Lower lobe of right lung (tissue), 2 donors: Measurements from ENCODE around the gene USP53. TPM values are rescaled to one million over a fixed set of nuclear protein-coding genes. Genes with fewer than 3 reads are reported as not detected.
"Not testable (repeated sequence)": the region's sequence is repeated elsewhere in the genome, so short reads cannot be mapped to it uniquely, and the experiment has no call there.

Experiments
- ATAC-seq, 2 donors: fragments of 200-7000 bp; cut with Tn5 transposase; one replicate each; pipeline ENCODE4 v1.9.1; 2020 to 2022; ENCODE audit warnings: mild to moderate bottlenecking in 2 of 2, moderate library complexity in 2 of 2
- DNase-seq: peaks from one replicate; pipeline ENCODE4 v3.0.0-alpha.2; 2020
- H3K27ac ChIP-seq: fragments of 200-600 bp; one replicate; pipeline ENCODE4 v1.8.0; 2022
- H3K27me3 ChIP-seq: fragments of 200-600 bp; one replicate; pipeline ENCODE4 v1.8.0; 2022; ENCODE audit warnings: low read depth
- H3K36me3 ChIP-seq: fragments of 200-600 bp; one replicate; pipeline ENCODE4 v1.8.0; 2022; ENCODE audit warnings: mild to moderate bottlenecking
- H3K4me1 ChIP-seq: fragments of 200-600 bp; one replicate; pipeline ENCODE4 v1.8.0; 2022
- H3K4me3 ChIP-seq: fragments of 200-600 bp; one replicate; pipeline ENCODE4 v1.8.0; 2022; ENCODE audit warnings: mild to moderate bottlenecking
- H3K9me3 ChIP-seq: fragments of 200-600 bp; one replicate; pipeline ENCODE4 v1.8.0; 2022
- intact Hi-C: fragments of 100-400 bp; cut with DNase I; formaldehyde crosslinking; loops from one replicate; pipeline ENCODE4 v1.11.0; 2022
- total RNA-seq: library from RNA; stranded (reverse); fragmentation: NEBNext Ultra II Directional; extraction: Animal tissue kit (Norgen Biotek cat#: 25700); gene quantifications from one replicate; pipeline ENCODE4 v1.2.1, GENCODE V29; 2021
- TF ChIP-seq, protein P1 (sequence below): fragments of 200-600 bp; IDR thresholded peaks from one replicate; pipeline ENCODE4 v1.8.0; 2022; ENCODE audit warnings: antibody characterized with exemption, mild to moderate bottlenecking
- donor health status: DM: no; HTN: yes; CAD: no; lungs with severe emphysema.

Gene USP53
- total RNA-seq, 1 donor from 2014 or later: 45.8 TPM

- no peak overlapping the region for H3K4me3 ChIP-seq
- no peak overlapping the region for H3K27ac ChIP-seq
- intact Hi-C loops: no loop called here
- H3K4me1 ChIP-seq: no peaks in the 10 kb centered on the region
- no peaks in the 10 kb centered on the region for H3K9me3 ChIP-seq
- TF ChIP-seq, protein P1, sequence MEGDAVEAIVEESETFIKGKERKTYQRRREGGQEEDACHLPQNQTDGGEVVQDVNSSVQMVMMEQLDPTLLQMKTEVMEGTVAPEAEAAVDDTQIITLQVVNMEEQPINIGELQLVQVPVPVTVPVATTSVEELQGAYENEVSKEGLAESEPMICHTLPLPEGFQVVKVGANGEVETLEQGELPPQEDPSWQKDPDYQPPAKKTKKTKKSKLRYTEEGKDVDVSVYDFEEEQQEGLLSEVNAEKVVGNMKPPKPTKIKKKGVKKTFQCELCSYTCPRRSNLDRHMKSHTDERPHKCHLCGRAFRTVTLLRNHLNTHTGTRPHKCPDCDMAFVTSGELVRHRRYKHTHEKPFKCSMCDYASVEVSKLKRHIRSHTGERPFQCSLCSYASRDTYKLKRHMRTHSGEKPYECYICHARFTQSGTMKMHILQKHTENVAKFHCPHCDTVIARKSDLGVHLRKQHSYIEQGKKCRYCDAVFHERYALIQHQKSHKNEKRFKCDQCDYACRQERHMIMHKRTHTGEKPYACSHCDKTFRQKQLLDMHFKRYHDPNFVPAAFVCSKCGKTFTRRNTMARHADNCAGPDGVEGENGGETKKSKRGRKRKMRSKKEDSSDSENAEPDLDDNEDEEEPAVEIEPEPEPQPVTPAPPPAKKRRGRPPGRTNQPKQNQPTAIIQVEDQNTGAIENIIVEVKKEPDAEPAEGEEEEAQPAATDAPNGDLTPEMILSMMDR: no peak
- H3K27me3 ChIP-seq: no peaks in the 10 kb centered on the region
- peaks cover 80% of the 10 kb centered on the region for H3K36me3 ChIP-seq
- ATAC-seq (no peak), DNase-seq (no peak)
Observed at GRCh38 chr4:119268466-119268865, 56.0 kb downstream of the USP53 start.

- ATAC-seq (no peak), DNase-seq (no peak)
- no peak overlapping the region for H3K27ac ChIP-seq
- H3K4me1 ChIP-seq: no peaks in the 10 kb centered on the region
- no peaks in the 10 kb centered on the region for H3K9me3 ChIP-seq
- TF ChIP-seq, protein P1: no peak
- no peak overlapping the region for H3K4me3 ChIP-seq
- H3K36me3 ChIP-seq: peaks cover 66% of the 10 kb centered on the region
- intact Hi-C loops: no loop called here
- no peaks in the 10 kb centered on the region for H3K27me3 ChIP-seq
Observed at GRCh38 chr4:119271361-119272085, 59.0 kb downstream of the USP53 start.

GRCh38 chr4:119279541-119279940 is 67.0 kb downstream of the USP53 start:
- DNase-seq, H3K4me1 ChIP-seq, H3K4me3 ChIP-seq, intact Hi-C loops, H3K9me3 ChIP-seq, H3K27me3 ChIP-seq, ATAC-seq, H3K27ac ChIP-seq: not testable (repeated sequence)
- peaks cover 11% of the 10 kb centered on the region for H3K36me3 ChIP-seq

DNA sequence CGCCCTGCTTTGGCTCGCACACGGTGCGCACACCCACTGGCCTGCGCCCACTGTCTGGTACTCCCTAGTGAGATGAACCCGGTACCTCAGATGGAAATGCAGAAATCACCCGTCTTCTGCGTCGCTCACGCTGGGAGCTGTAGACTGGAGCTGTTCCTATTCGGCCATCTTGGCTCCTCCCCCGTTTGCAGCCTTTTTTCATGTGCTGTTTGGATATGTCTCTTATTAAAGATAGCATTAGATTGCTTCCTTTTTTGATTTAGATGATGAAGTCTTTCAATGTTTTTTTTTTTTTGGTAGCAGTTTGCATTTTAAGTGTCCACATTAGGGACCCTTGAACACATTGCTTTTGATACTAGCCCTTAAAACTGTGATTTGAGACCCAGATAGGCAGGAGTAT is 67.4 kb downstream of the USP53 start:
- H3K4me1 ChIP-seq, DNase-seq, H3K9me3 ChIP-seq, H3K27me3 ChIP-seq, ATAC-seq, intact Hi-C loops, H3K4me3 ChIP-seq, H3K27ac ChIP-seq: not testable (repeated sequence)
- H3K36me3 ChIP-seq: peaks cover 11% of the 10 kb centered on the region

GRCh38 chr4:119281393-119281792 is 68.9 kb downstream of the USP53 start:
- H3K9me3 ChIP-seq: no peaks in the 10 kb centered on the region
- no peak overlapping the region for H3K4me3 ChIP-seq
- DNase-seq: no peak
- H3K4me1 ChIP-seq: peaks cover 23% of the 10 kb centered on the region
- no peak for ATAC-seq
- TF ChIP-seq, protein P1: no peak
- intact Hi-C loops: no loop called here
- H3K27ac ChIP-seq: no peak overlapping the region
- peaks cover 11% of the 10 kb centered on the region for H3K36me3 ChIP-seq
- no peaks in the 10 kb centered on the region for H3K27me3 ChIP-seq

GRCh38 chr4:119284876-119285780 is 72.6 kb downstream of the USP53 start:
- Histone ChIP-seq H3K4me1 (peaks cover 23% of the 10 kb centered on the region), H3K27ac (peak overlapping the region; percentile 3), H3K36me3 (peaks cover 23% of the 10 kb centered on the region), H3K27me3 (no peaks in the 10 kb centered on the region), H3K9me3 (no peaks in the 10 kb centered on the region), H3K4me3 (no peak overlapping the region)
- DNase-seq (no peak), ATAC-seq (peak; percentile 49 to 60)
- intact Hi-C loops: loop anchor here (5.0 kb wide), 2 partner anchors 243 to 308 kb away; no protein-coding TSS in a partner anchor
- TF ChIP-seq, protein P1: no peak
